H1 (cell line): ENCODE results near the gene TSPAN15.

Experiments used
- ASH2L ChIP-seq: fragments of 200-600, 300-600 bp; sonication (generic); IDR thresholded peaks from one replicate; pipeline ENCODE4 v1.7.1; 2017; ENCODE audit warnings: low read length
- CEBPB ChIP-seq: IDR thresholded peaks from 2 replicates; pipeline ENCODE4 v1.6.1; 2012; ENCODE audit warnings: low read depth, low read length
- EGR1 ChIP-seq: IDR thresholded peaks from 2 replicates; pipeline ENCODE4 v1.6.1; 2011; ENCODE audit warnings: low read depth, low read length, borderline replicate concordance
- POLR2A ChIP-seq, 2 experiments: IDR thresholded peaks; 1 replicate in 1 of 2; 2 replicates in 1 of 2; pipeline ENCODE4 v1.6.1; 2011; ENCODE audit warnings: low read depth in 2 of 2, low read length in 2 of 2, mild to moderate bottlenecking in 2 of 2; ENCODE audit errors: control extremely low read depth in 1 of 2
- SP1 ChIP-seq: IDR thresholded peaks from 2 replicates; pipeline ENCODE4 v1.6.1; 2011; ENCODE audit warnings: low read depth, low read length
- SRF ChIP-seq: IDR thresholded peaks from 2 replicates; pipeline ENCODE4 v1.6.1; 2011; ENCODE audit warnings: mild to moderate bottlenecking, low read depth, low read length, moderate library complexity
- TBP ChIP-seq: IDR thresholded peaks from 2 replicates; pipeline ENCODE4 v1.6.1; 2011; ENCODE audit warnings: low read depth, low read length, improper control_type of control experiment
- TEAD4 ChIP-seq: IDR thresholded peaks from 2 replicates; pipeline ENCODE4 v1.6.1; 2012; ENCODE audit warnings: low read depth, low read length, inconsistent platforms, mixed read lengths
- ZNF274 ChIP-seq: IDR thresholded peaks from 2 replicates; pipeline ENCODE4 v1.7.0; 2012; ENCODE audit warnings: low read length, borderline replicate concordance; ENCODE audit errors: extremely low read depth
- TF ChIP-seq, protein P1 (sequence below), 3 experiments: IDR thresholded peaks; 1 replicate in 2 of 3; 2 replicates in 1 of 3; pipeline versions ENCODE4 v1.5.1 to v1.6.1; 2011; ENCODE audit warnings: low read length in 3 of 3, mild to moderate bottlenecking in 3 of 3, inconsistent platforms in 2 of 3, low read depth in 1 of 3, moderate library complexity in 1 of 3; ENCODE audit not compliant: insufficient read depth in 1 of 3; ENCODE audit errors: control extremely low read depth in 1 of 3

DNA sequence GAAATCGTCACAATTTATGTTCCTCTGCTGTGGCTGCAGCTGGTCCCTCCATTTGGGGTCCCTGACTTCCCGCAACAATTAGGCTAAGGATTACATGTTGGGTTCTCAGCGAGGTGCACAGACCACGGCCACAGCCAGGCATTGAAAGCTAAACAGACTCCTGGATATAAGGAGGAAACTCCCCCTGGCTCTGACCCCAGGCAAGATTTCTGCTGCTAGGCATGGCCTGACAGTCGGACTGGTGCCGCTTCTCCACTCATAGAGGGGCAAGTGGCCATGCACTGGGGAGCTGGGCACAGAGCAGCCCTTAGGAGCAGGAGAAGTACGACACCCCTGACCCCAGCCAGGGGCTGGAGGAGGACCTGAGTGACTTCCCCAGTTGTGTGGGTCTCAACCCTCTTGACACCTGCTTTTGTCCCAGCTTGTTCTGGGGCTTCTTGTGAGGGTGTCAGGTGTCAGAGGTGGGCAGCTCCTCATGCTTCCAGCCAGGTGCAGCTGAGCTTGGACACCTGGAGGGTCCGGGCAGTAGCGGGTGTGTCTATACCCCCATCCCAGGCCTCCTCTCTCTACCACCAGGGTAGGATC, 38.3 kb downstream of the TSPAN15 start:
- TF ChIP-seq, protein P1, sequence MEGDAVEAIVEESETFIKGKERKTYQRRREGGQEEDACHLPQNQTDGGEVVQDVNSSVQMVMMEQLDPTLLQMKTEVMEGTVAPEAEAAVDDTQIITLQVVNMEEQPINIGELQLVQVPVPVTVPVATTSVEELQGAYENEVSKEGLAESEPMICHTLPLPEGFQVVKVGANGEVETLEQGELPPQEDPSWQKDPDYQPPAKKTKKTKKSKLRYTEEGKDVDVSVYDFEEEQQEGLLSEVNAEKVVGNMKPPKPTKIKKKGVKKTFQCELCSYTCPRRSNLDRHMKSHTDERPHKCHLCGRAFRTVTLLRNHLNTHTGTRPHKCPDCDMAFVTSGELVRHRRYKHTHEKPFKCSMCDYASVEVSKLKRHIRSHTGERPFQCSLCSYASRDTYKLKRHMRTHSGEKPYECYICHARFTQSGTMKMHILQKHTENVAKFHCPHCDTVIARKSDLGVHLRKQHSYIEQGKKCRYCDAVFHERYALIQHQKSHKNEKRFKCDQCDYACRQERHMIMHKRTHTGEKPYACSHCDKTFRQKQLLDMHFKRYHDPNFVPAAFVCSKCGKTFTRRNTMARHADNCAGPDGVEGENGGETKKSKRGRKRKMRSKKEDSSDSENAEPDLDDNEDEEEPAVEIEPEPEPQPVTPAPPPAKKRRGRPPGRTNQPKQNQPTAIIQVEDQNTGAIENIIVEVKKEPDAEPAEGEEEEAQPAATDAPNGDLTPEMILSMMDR (IDR thresholded peaks at IDR 0.05; ENCODE audit: control extremely low read depth in 1 of 3, insufficient read depth in 1 of 3, low read depth in 1 of 3, low read length in 3 of 3), result no peak
- TF ChIP-seq ZNF274 (no peak), EGR1 (no peak), POLR2A (IDR thresholded peaks at IDR 0.05; ENCODE audit: control extremely low read depth in 1 of 2, low read depth in 2 of 2, low read length in 2 of 2) (no peak), TBP (no peak), SRF (no peak), CEBPB (no peak), TEAD4 (no peak), ASH2L (no peak), SP1 (no peak)
